ENCODE measurements around the gene ALDH1A3.

DNA sequence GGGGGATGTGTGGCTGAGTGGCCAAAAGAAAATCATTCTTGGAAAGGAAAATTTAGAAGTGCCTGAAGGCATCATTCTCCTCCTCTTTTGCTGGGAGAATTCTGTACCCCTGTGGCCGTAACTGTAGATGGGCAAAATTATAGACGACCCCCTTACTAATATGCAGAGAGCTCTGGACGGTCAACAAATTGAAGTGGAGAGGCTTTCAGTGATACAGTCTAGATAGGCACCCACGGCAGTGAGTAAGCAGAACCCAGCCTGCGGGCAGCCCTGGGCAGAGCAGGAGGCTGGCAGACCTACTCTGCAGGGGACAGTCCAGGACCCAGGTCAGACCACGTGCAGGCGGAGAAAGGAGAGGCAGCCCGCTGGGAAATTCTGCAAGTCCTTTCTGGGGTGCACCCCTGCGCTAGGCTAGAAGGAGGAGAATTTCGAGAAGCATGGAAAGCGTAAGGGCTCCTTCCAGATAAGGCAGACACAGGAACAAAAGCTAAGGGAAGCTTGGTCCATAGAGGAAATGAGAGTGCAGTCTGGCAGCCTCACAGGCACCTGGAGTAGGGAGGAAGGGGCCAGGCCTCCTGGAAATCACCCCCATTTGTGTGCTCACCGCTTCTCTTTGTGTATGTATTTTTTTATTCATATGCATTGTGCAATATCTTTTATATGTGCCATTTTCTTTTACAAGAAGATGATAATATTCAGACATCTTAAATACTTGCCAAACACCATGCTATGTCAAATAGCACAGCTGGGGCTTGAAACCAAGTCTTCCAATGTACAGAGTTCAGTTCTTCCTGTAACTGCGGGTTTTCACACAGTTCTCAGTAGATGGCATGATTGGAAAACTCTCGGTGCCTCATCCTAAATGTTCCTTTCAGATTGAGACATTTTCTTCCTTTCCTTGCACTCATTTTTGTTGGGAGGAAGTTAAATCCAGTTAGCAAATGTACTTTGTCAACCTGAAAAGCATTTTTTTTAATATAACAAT is 79.7 kb downstream of the ALDH1A3 start:
- no peak for TF ChIP-seq KLF10 (tag by site-specific recombination; IDR thresholded peaks at IDR 0.05)
- TF ChIP-seq, protein P1, sequence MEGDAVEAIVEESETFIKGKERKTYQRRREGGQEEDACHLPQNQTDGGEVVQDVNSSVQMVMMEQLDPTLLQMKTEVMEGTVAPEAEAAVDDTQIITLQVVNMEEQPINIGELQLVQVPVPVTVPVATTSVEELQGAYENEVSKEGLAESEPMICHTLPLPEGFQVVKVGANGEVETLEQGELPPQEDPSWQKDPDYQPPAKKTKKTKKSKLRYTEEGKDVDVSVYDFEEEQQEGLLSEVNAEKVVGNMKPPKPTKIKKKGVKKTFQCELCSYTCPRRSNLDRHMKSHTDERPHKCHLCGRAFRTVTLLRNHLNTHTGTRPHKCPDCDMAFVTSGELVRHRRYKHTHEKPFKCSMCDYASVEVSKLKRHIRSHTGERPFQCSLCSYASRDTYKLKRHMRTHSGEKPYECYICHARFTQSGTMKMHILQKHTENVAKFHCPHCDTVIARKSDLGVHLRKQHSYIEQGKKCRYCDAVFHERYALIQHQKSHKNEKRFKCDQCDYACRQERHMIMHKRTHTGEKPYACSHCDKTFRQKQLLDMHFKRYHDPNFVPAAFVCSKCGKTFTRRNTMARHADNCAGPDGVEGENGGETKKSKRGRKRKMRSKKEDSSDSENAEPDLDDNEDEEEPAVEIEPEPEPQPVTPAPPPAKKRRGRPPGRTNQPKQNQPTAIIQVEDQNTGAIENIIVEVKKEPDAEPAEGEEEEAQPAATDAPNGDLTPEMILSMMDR (tag by site-specific recombination; IDR thresholded peaks at IDR 0.05), result no peak
- TF ChIP-seq ZNF239 (tag by site-specific recombination; IDR thresholded peaks at IDR 0.05), result no peak
- TF ChIP-seq, protein P2, sequence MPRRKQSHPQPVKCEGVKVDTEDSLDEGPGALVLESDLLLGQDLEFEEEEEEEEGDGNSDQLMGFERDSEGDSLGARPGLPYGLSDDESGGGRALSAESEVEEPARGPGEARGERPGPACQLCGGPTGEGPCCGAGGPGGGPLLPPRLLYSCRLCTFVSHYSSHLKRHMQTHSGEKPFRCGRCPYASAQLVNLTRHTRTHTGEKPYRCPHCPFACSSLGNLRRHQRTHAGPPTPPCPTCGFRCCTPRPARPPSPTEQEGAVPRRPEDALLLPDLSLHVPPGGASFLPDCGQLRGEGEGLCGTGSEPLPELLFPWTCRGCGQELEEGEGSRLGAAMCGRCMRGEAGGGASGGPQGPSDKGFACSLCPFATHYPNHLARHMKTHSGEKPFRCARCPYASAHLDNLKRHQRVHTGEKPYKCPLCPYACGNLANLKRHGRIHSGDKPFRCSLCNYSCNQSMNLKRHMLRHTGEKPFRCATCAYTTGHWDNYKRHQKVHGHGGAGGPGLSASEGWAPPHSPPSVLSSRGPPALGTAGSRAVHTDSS (tag by site-specific recombination; IDR thresholded peaks at IDR 0.05), result no peak
- TF ChIP-seq, protein P3, sequence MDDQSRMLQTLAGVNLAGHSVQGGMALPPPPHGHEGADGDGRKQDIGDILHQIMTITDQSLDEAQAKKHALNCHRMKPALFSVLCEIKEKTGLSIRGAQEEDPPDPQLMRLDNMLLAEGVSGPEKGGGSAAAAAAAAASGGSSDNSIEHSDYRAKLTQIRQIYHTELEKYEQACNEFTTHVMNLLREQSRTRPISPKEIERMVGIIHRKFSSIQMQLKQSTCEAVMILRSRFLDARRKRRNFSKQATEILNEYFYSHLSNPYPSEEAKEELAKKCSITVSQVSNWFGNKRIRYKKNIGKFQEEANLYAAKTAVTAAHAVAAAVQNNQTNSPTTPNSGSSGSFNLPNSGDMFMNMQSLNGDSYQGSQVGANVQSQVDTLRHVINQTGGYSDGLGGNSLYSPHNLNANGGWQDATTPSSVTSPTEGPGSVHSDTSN (CRISPR knock-in tag; IDR thresholded peaks at IDR 0.05), result no peak
- no peak for TF ChIP-seq ZNF629 (tag by site-specific recombination; IDR thresholded peaks at IDR 0.05)
- TF ChIP-seq, protein P4, sequence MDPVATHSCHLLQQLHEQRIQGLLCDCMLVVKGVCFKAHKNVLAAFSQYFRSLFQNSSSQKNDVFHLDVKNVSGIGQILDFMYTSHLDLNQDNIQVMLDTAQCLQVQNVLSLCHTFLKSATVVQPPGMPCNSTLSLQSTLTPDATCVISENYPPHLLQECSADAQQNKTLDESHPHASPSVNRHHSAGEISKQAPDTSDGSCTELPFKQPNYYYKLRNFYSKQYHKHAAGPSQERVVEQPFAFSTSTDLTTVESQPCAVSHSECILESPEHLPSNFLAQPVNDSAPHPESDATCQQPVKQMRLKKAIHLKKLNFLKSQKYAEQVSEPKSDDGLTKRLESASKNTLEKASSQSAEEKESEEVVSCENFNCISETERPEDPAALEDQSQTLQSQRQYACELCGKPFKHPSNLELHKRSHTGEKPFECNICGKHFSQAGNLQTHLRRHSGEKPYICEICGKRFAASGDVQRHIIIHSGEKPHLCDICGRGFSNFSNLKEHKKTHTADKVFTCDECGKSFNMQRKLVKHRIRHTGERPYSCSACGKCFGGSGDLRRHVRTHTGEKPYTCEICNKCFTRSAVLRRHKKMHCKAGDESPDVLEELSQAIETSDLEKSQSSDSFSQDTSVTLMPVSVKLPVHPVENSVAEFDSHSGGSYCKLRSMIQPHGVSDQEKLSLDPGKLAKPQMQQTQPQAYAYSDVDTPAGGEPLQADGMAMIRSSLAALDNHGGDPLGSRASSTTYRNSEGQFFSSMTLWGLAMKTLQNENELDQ (tag by site-specific recombination; IDR thresholded peaks at IDR 0.05; ENCODE audit: low read depth), result no peak
- no peak for TF ChIP-seq ZNF202 (tag by site-specific recombination; IDR thresholded peaks at IDR 0.05; ENCODE audit: borderline replicate concordance)
- no peak for TF ChIP-seq ZNF777 (tag by site-specific recombination; IDR thresholded peaks at IDR 0.05; ENCODE audit: borderline replicate concordance)
- no peak for TF ChIP-seq ZNF670 (tag by site-specific recombination; IDR thresholded peaks at IDR 0.05; ENCODE audit: low read depth)
- TF ChIP-seq ZNF133 (tag by site-specific recombination; IDR thresholded peaks at IDR 0.05), result no peak
